Stomach (tissue), 9 donors: ENCODE measurements around the gene FOLR3. TPM values are rescaled to one million over a fixed set of nuclear protein-coding genes. Genes with fewer than 3 reads are reported as not detected.

Experiments
- DNase-seq, 2 donors: peaks; one replicate each; pipeline versions ENCODE4 v3.0.0 to v3.0.0-alpha.2; 2013 to 2019
- H3K27ac ChIP-seq, 5 donors: fragments of 200-600 bp in 4 of 5; sonication (generic) in 4 of 5; one replicate each; pipeline ENCODE4 v1.5.1; 2013 to 2019; ENCODE audit warnings: mild to moderate bottlenecking in 1 of 5, moderate library complexity in 1 of 5
- H3K27me3 ChIP-seq, 3 donors: fragments of 200-600 bp; sonication (generic); one replicate each; pipeline ENCODE4 v1.5.1; 2017 to 2019; ENCODE audit warnings: mixed run types in 1 of 3
- H3K36me3 ChIP-seq, 4 donors: fragments of 200-600 bp; sonication (generic); 1 replicate in 3 of 4; 2 replicates in 1 of 4; pipeline ENCODE4 v1.5.1; 2016 to 2019
- H3K4me1 ChIP-seq, 4 donors: fragments of 200-600 bp; sonication (generic); one replicate each; pipeline ENCODE4 v1.5.1; 2016 to 2019
- H3K4me3 ChIP-seq, 4 donors: fragments of 200-600 bp; sonication (generic) in 3 of 4; one replicate each; pipeline ENCODE4 v1.5.1; 2016 to 2019; ENCODE audit warnings: mild to moderate bottlenecking in 1 of 4
- H3K9me3 ChIP-seq, 4 donors: fragments of 200-600 bp; sonication (generic); one replicate each; pipeline ENCODE4 v1.5.1; 2016 to 2019
- EP300 ChIP-seq: sonication (generic); formaldehyde crosslinking; IDR thresholded peaks from one replicate; pipeline ENCODE4 v1.6.1; 2017; ENCODE audit warnings: antibody characterized with exemption
- POLR2A ChIP-seq, 4 donors: fragments of 450-650 bp; IDR thresholded peaks; one replicate each; pipeline ENCODE4 v1.6.1; 2016; ENCODE audit warnings: antibody characterized with exemption in 4 of 4, control low read depth in 2 of 4, mild to moderate bottlenecking in 1 of 4, moderate library complexity in 1 of 4
- POLR2AphosphoS5 ChIP-seq, 3 donors: sonication (generic); formaldehyde crosslinking; IDR thresholded peaks; one replicate each; pipeline ENCODE4 v1.6.1; 2016; ENCODE audit warnings: antibody characterized with exemption in 3 of 3
- WGBS, 5 donors: extraction: QIAGEN DNeasy Blood & Tissue Kit in 3 of 5; methylation state at CpG; one replicate each; pipeline versions ENCODE4 v1.1.5 to v1.1.7; 2013 to 2018; 5-methylcytosine and 5-hydroxymethylcytosine counted together
- intact Hi-C: fragments of 100-400 bp; cut with DNase I; formaldehyde crosslinking; loops from one replicate; pipeline ENCODE4 v1.15.1; 2023; ENCODE audit warnings: low total_unique reads
- polyA plus RNA-seq, 3 donors: library from polyadenylated mRNA; stranded (reverse); fragments of 200-250 nt; gene quantifications; one replicate each; pipeline ENCODE4 v1.2.3, GENCODE V29; 2013
- total RNA-seq, 5 donors: library from RNA; depleted of rRNA; stranded (reverse); fragments of >200 nt; gene quantifications; one replicate each; pipeline versions ENCODE4 v1.1.0 to v1.2.3, GENCODE V29; 2014 to 2016
- TF ChIP-seq, protein P1 (sequence below), 7 experiments: fragments of 450-650 bp in 4 of 7; fragments of 200-600 bp in 3 of 7; sonication (generic) in 3 of 7; IDR thresholded peaks; one replicate each; pipeline ENCODE4 v1.5.1; 2016 to 2019; ENCODE audit warnings: antibody characterized with exemption in 7 of 7, control low read depth in 2 of 7, mild to moderate bottlenecking in 1 of 7
- donor health status: healthy with polysubstance abuse.
- donor health status: Bipolar disorder and iron deficiency.
- donor health status: healthy.

The FOLR3 gene
- total and polyA plus RNA-seq, 8 donors = 0.15 to 36.8 (median 0.62) TPM; not detected in 5

DNA sequence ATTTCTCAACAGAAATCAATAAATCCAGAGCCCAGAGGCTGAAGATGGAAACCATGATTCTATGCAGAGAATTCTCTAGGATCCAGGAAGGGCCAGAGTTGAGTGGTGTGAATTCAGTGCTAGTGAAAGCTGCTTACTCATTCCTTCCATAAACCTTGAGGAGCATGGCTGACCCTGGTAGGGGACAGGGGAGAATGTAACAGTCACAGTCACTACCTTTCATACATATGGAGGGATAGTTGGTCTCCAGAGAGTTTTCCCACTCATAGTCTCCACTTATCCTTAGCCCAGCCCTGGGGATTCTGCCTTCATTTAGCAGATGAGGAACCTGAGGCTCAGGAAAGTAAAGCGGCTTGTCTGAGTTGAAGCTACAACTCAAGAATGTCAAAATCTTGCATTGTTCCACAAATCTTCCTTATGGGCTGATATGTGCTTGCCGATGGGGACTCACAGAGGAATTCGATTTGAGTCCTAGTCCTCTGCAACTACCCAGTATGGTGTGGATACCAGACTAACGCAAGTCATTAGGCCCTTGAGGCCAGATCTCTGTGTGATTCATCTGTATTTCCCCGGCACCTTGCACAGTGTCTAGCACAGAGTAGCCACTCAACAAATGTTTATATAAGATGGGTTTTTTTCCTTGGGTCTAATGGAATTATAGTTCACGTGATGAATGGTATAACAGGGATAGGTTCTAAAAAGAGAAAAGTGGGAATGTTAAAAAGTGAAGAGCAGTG is 19.3 kb upstream of the FOLR3 start:
- peaks cover 0 to 11% (median 0%) of the 10 kb centered on the region in 3 donors for H3K27me3 ChIP-seq
- H3K27ac ChIP-seq = no peak overlapping the region
- peaks cover 6 to 15% (median 13%) of the 10 kb centered on the region in 4 donors for H3K4me1 ChIP-seq
- no peaks in the 10 kb centered on the region for H3K36me3 ChIP-seq
- no peaks in the 10 kb centered on the region for H3K9me3 ChIP-seq
- intact Hi-C loops = no loop called here
- WGBS, 5 donors = 89 to 95% (median 91%) methylated on average over 6 of the region's 6 CpGs
- no peak for TF ChIP-seq POLR2AphosphoS5 (IDR thresholded peaks at IDR 0.05)
- no peak for TF ChIP-seq POLR2A (IDR thresholded peaks at IDR 0.05)
- TF ChIP-seq, protein P1, sequence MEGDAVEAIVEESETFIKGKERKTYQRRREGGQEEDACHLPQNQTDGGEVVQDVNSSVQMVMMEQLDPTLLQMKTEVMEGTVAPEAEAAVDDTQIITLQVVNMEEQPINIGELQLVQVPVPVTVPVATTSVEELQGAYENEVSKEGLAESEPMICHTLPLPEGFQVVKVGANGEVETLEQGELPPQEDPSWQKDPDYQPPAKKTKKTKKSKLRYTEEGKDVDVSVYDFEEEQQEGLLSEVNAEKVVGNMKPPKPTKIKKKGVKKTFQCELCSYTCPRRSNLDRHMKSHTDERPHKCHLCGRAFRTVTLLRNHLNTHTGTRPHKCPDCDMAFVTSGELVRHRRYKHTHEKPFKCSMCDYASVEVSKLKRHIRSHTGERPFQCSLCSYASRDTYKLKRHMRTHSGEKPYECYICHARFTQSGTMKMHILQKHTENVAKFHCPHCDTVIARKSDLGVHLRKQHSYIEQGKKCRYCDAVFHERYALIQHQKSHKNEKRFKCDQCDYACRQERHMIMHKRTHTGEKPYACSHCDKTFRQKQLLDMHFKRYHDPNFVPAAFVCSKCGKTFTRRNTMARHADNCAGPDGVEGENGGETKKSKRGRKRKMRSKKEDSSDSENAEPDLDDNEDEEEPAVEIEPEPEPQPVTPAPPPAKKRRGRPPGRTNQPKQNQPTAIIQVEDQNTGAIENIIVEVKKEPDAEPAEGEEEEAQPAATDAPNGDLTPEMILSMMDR (IDR thresholded peaks at IDR 0.05) = no peak
- no peak for TF ChIP-seq EP300
- H3K4me3 ChIP-seq = no peak overlapping the region
- DNase-seq = no peak

DNA sequence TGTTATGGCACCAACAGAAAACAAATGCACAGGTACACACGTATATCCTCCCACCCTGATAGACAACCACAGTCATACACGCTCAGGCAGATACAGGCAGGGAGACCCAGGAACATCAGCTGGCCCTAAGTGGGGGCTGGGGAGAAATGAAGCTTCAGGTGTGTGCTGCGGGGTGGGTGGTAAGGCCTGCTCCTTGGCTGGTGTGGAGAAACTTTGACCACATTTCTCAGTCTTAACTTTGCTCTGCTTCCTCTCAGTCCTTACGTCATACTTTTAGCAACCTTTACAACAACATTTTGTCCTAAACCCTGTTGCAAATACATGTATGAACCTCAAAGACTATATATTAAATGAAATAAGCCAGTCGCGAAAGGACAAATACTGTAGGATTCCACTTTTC is 16.3 kb upstream of the FOLR3 start:
- H3K4me1 ChIP-seq = no peaks in the 10 kb centered on the region
- DNase-seq = no peak
- H3K27ac ChIP-seq = no peak overlapping the region
- no peaks in the 10 kb centered on the region for H3K9me3 ChIP-seq
- no peak overlapping the region for H3K4me3 ChIP-seq
- H3K27me3 ChIP-seq = peaks cover 0 to 11% (median 0%) of the 10 kb centered on the region in 3 donors
- WGBS, 5 donors = 65 to 77% (median 73%) methylated on average over 6 of the region's 6 CpGs
- no peak for TF ChIP-seq EP300
- TF ChIP-seq, protein P1 (IDR thresholded peaks at IDR 0.05) = no peak
- no peak for TF ChIP-seq POLR2A (IDR thresholded peaks at IDR 0.05)
- no peaks in the 10 kb centered on the region for H3K36me3 ChIP-seq
- intact Hi-C loops = no loop called here

DNA sequence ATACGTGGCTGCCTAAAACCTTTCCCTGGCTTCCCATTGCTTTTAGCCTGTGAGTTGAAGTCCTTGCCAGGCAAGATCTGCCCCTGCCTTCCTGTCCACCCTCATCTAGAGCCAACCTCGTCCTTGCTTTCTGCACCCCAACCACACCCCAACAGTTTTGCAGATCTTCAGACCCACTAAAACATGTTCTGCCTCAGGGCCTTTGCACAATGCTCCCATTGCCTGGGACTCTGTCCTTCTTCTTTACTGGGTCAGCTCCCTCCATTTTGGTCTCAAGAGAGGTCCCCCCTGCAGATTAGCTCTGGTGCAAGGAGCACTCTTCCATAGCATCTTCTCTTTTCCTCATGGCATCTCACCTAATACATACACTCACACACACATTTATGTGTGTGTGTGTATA is 14.6 kb upstream of the FOLR3 start:
- Histone ChIP-seq H3K4me3 (no peak overlapping the region), H3K27ac (no peak overlapping the region), H3K9me3 (no peaks in the 10 kb centered on the region), H3K36me3 (no peaks in the 10 kb centered on the region), H3K27me3 (peaks cover 0 to 11% (median 0%) of the 10 kb centered on the region in 3 donors), H3K4me1 (no peaks in the 10 kb centered on the region)
- intact Hi-C loops = no loop called here
- TF ChIP-seq POLR2A (IDR thresholded peaks at IDR 0.05) (no peak), POLR2AphosphoS5 (IDR thresholded peaks at IDR 0.05) (no peak), EP300 (no peak)
- TF ChIP-seq, protein P1 (IDR thresholded peaks at IDR 0.05) = no peak
- 74 to 88% (median 84%) methylated on average over 2 of the region's 2 CpGs for WGBS, 5 donors
- no peak for DNase-seq

DNA sequence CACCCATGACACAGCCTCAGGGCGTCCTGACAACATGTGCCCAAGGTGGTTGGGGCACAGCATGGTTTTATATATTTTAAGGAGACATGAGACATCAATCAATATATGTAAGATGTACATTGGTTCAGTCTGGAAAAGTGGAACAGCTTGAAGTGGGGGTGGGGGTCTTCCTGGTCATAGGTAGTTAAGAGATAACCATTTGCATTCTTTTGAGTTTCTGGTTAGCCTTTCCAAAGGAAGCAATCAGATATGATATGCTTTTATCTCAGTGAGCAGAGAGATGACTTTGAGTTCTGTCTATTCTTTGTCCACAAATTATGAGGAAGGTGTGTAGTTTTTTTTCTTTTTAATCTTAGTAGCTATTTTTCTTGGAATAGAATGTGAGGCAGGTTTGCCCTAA is 12.9 kb upstream of the FOLR3 start:
- intact Hi-C loops = no loop called here
- no peak overlapping the region for H3K4me3 ChIP-seq
- WGBS, 5 donors = 75 to 88% (median 79%) methylated on average over 1 of the region's 1 CpG
- H3K4me1 ChIP-seq = no peaks in the 10 kb centered on the region
- no peaks in the 10 kb centered on the region for H3K36me3 ChIP-seq
- no peak for TF ChIP-seq POLR2AphosphoS5 (IDR thresholded peaks at IDR 0.05)
- TF ChIP-seq POLR2A (IDR thresholded peaks at IDR 0.05) = no peak
- TF ChIP-seq EP300 = no peak
- TF ChIP-seq, protein P1 (IDR thresholded peaks at IDR 0.05) = no peak
- H3K9me3 ChIP-seq = no peaks in the 10 kb centered on the region
- H3K27me3 ChIP-seq = peaks cover 0 to 11% (median 0%) of the 10 kb centered on the region in 3 donors
- H3K27ac ChIP-seq = no peak overlapping the region
- DNase-seq = no peak
